ENCODE data around the gene LPCAT1. TPM values are rescaled to one million over a fixed set of nuclear protein-coding genes. Genes with fewer than 3 reads are reported as not detected.

Gene LPCAT1
- total RNA-seq, 5 donors from 2014 or later (not counting 1 experiment from before 2014, with no cell fraction given) = 27.9 to 57.7 (median 50.3) TPM

- Histone ChIP-seq H3K9me3 (no peaks in the 10 kb centered on the region), H3K27me3 (replicated peaks in 1 of 2; ENCODE audit: control insufficient read depth in 2 of 2, extremely low read depth in 1 of 2, insufficient read depth in 2 of 2, low read length in 1 of 2) (no peaks in the 10 kb centered on the region), H3K36me3 (ENCODE audit: control insufficient read depth in 2 of 2, extremely low read depth in 1 of 2, insufficient read depth in 1 of 2, low read length in 1 of 2) (no peaks in the 10 kb centered on the region), H3K4me1 (ENCODE audit: control insufficient read depth in 1 of 2, extremely low read depth in 1 of 2, insufficient read depth in 2 of 2, low read length in 2 of 2) (peaks cover 0 to 24% of the 10 kb centered on the region in 2 experiments), H3K27ac (ENCODE audit: low read length) (no peak overlapping the region), H3K4me3 (ENCODE audit: control insufficient read depth in 1 of 2, extremely low read depth in 1 of 2, low read length in 1 of 2) (no peak overlapping the region)
- Mint-ChIP-seq H3K27me3 (no peaks in the 10 kb centered on the region), H3K4me3 (no peak overlapping the region), H3K9me3 (no peaks in the 10 kb centered on the region), H3K36me3 (no peaks in the 10 kb centered on the region), H3K4me1 (peaks cover 10 to 12% (median 12%) of the 10 kb centered on the region in 3 donors), H3K27ac (no peak overlapping the region)
- no CpG with 5 or more reads among the region's 9 CpGs for WGBS (ENCODE audit: insufficient coverage)
- CTCF ChIA-PET = no interaction called here
- POLR2A ChIA-PET = no interaction called here
- peak in 3 of 35 experiments; percentile 4 to 11 (median 9) for DNase-seq
- no peak for ATAC-seq (replicated peaks in 1 of 4)
Measured at GRCh38 chr5:1526681-1527131, 2.9 kb upstream of the LPCAT1 start.

DNA sequence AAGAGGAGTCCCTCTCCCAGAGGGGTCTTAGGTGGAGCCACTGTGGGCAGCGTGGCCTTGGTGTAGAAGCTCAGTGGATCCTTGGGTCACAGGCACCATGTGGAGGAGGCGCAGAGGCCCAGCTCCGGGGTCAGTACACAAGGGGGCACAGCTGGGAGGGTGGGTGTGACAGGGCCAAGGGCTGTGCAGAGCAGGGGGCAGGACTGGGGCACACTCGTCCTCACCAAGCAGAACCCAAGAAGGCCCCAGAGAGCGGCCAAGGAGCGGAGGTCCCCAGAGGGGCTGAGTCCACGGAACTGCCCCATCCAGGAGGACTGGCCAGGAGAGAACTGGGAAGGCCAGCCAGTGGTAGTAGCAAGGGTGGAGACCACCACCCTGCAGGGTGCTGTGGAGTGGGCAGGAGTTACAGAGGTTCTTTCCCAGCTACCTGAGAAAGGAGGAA lies 2.5 kb upstream of the LPCAT1 start:
- ATAC-seq (replicated peaks in 1 of 4) = no peak
- Mint-ChIP-seq H3K9me3 (no peaks in the 10 kb centered on the region), H3K36me3 (no peaks in the 10 kb centered on the region), H3K27ac (no peak overlapping the region), H3K27me3 (no peaks in the 10 kb centered on the region), H3K4me1 (peaks cover 14 to 17% (median 14%) of the 10 kb centered on the region in 3 donors), H3K4me3 (no peak overlapping the region)
- H3K27ac ChIP-seq (ENCODE audit: low read length) = no peak overlapping the region
- H3K4me1 ChIP-seq (ENCODE audit: control insufficient read depth in 1 of 2, extremely low read depth in 1 of 2, insufficient read depth in 2 of 2, low read length in 2 of 2) = peaks cover 0 to 29% of the 10 kb centered on the region in 2 experiments
- H3K9me3 ChIP-seq = no peaks in the 10 kb centered on the region
- ChIA-PET CTCF (no interaction called here), POLR2A (no interaction called here)
- peak in 3 of 35 experiments; percentile 2 to 14 (median 6) for DNase-seq
- H3K36me3 ChIP-seq (ENCODE audit: control insufficient read depth in 2 of 2, extremely low read depth in 1 of 2, insufficient read depth in 1 of 2, low read length in 1 of 2) = peaks cover 0 to under 1% of the 10 kb centered on the region in 2 donors
- no peak overlapping the region for H3K4me3 ChIP-seq (ENCODE audit: control insufficient read depth in 1 of 2, extremely low read depth in 1 of 2, low read length in 1 of 2)
- H3K27me3 ChIP-seq (replicated peaks in 1 of 2; ENCODE audit: control insufficient read depth in 2 of 2, extremely low read depth in 1 of 2, insufficient read depth in 2 of 2, low read length in 1 of 2) = no peaks in the 10 kb centered on the region
- 100% methylated on average over 5 of the region's 7 CpGs for WGBS (ENCODE audit: insufficient coverage)

DNA sequence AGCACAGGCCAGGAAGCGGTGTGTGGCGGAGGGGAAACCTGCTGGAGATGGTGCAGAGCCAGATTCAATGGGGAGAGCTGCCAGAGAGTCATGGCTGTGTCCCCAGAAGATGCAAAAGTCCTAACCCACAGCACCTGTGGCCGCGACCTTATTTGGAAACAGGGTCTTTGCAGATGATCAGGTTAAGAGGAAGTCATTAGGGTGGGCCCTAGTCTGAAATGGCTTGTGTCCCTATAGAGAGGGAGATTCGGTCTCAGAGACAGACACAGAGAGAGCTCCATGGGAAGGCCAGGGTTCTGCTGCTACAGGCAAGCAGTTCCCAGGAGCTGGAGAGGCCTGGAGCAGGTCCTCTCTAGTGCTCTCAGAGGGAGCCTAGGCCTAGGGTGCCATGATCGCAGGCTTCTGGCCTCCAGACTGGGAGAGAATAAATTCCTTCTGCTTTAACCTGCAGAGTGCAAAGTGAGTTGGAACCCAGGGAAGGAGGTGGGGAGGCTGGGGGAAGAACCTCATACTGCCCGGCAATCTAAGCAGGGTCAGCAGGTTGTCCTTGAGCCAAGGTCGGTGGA lies 1.9 kb upstream of the LPCAT1 start:
- peak in 3 of 35 experiments; percentile 2 to 11 (median 5) for DNase-seq
- POLR2A ChIA-PET = no interaction called here
- peaks cover 14 to 22% (median 17%) of the 10 kb centered on the region in 3 donors for H3K4me1 Mint-ChIP-seq
- no peak overlapping the region for H3K27ac Mint-ChIP-seq
- peak overlapping the region in 1 of 3 donors; percentile 68 for H3K4me3 Mint-ChIP-seq
- CTCF ChIA-PET = no interaction called here
- no peaks in the 10 kb centered on the region for H3K36me3 Mint-ChIP-seq
- H3K27ac ChIP-seq (ENCODE audit: low read length) = no peak overlapping the region
- peaks cover 0 to 31% of the 10 kb centered on the region in 2 experiments for H3K4me1 ChIP-seq (ENCODE audit: control insufficient read depth in 1 of 2, extremely low read depth in 1 of 2, insufficient read depth in 2 of 2, low read length in 2 of 2)
- no peaks in the 10 kb centered on the region for H3K27me3 ChIP-seq (replicated peaks in 1 of 2; ENCODE audit: control insufficient read depth in 2 of 2, extremely low read depth in 1 of 2, insufficient read depth in 2 of 2, low read length in 1 of 2)
- no peak for ATAC-seq (replicated peaks in 1 of 4)
- 95% methylated on average over 5 of the region's 8 CpGs for WGBS (ENCODE audit: insufficient coverage)
- no peaks in the 10 kb centered on the region for H3K27me3 Mint-ChIP-seq
- H3K4me3 ChIP-seq (ENCODE audit: control insufficient read depth in 1 of 2, extremely low read depth in 1 of 2, low read length in 1 of 2) = no peak overlapping the region
- H3K9me3 Mint-ChIP-seq = no peaks in the 10 kb centered on the region
- no peaks in the 10 kb centered on the region for H3K9me3 ChIP-seq
- peaks cover 0 to 4% of the 10 kb centered on the region in 2 donors for H3K36me3 ChIP-seq (ENCODE audit: control insufficient read depth in 2 of 2, extremely low read depth in 1 of 2, insufficient read depth in 1 of 2, low read length in 1 of 2)

- no peak overlapping the region for H3K4me3 ChIP-seq (ENCODE audit: control insufficient read depth in 1 of 2, extremely low read depth in 1 of 2, low read length in 1 of 2)
Measured at GRCh38 chr5:1524799-1525623, 1.3 kb upstream of the LPCAT1 start.

DNA sequence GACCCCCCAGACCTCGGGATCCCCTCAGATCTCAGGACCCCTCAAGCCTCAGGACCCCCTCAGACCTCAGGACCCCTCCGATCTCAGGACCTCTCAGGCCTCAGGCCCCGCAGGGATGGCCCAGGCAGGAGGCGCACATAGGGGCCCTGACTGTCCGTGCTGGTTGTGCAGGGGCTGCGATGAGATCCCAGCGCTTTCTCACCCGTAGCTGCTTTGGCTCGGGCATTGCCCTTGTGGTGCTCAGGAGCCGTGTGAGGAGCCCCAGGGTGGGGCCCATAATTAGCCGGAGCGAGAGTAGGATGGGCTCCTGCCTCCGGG lies 680 bp upstream of the LPCAT1 start:
- Mint-ChIP-seq H3K27me3 (no peaks in the 10 kb centered on the region), H3K36me3 (peaks cover 3% of the 10 kb centered on the region), H3K9me3 (no peaks in the 10 kb centered on the region), H3K27ac (no peak overlapping the region), H3K4me1 (peaks cover 14 to 29% (median 22%) of the 10 kb centered on the region in 3 donors), H3K4me3 (peak overlapping the region; percentile 54 to 68 (median 55))
- H3K27ac ChIP-seq (ENCODE audit: low read length) = peak overlapping the region; percentile 64
- H3K9me3 ChIP-seq = no peaks in the 10 kb centered on the region
- peaks cover 0 to 14% of the 10 kb centered on the region in 2 donors for H3K36me3 ChIP-seq (ENCODE audit: control insufficient read depth in 2 of 2, extremely low read depth in 1 of 2, insufficient read depth in 1 of 2, low read length in 1 of 2)
- ChIA-PET POLR2A (interaction anchor here in 1 of 2 donors (1.1 kb wide), 1 partner anchor 22 kb away, joined by 3 read pairs; no protein-coding TSS in a partner anchor), CTCF (no interaction called here)
- H3K4me1 ChIP-seq (ENCODE audit: control insufficient read depth in 1 of 2, extremely low read depth in 1 of 2, insufficient read depth in 2 of 2, low read length in 2 of 2) = peaks cover 0 to 42% of the 10 kb centered on the region in 2 experiments
- ATAC-seq (replicated peaks in 1 of 4) (no peak), DNase-seq (peak in 2 of 35 experiments; percentile 2 to 22)
- no peaks in the 10 kb centered on the region for H3K27me3 ChIP-seq (replicated peaks in 1 of 2; ENCODE audit: control insufficient read depth in 2 of 2, extremely low read depth in 1 of 2, insufficient read depth in 2 of 2, low read length in 1 of 2)
- H3K4me3 ChIP-seq (ENCODE audit: control insufficient read depth in 1 of 2, extremely low read depth in 1 of 2, low read length in 1 of 2) = peak overlapping the region; percentile 48 to 53
- 83% methylated on average over 13 of the region's 13 CpGs for WGBS (ENCODE audit: insufficient coverage)

More at GRCh38 chr5:1524799-1525623, 1.3 kb upstream of the LPCAT1 start:
- ChIA-PET POLR2A (no interaction called here), CTCF (no interaction called here)
- no peak overlapping the region for H3K27ac Mint-ChIP-seq
- 92% methylated on average over 18 of the region's 20 CpGs for WGBS (ENCODE audit: insufficient coverage)
- DNase-seq (peak in 1 of 35 experiments; percentile 5), ATAC-seq (replicated peaks in 1 of 4) (no peak)
- no peaks in the 10 kb centered on the region for H3K27me3 ChIP-seq (replicated peaks in 1 of 2; ENCODE audit: control insufficient read depth in 2 of 2, extremely low read depth in 1 of 2, insufficient read depth in 2 of 2, low read length in 1 of 2)
- H3K9me3 Mint-ChIP-seq = no peaks in the 10 kb centered on the region
- peaks cover 14 to 25% (median 17%) of the 10 kb centered on the region in 3 donors for H3K4me1 Mint-ChIP-seq
- H3K4me3 Mint-ChIP-seq = peak overlapping the region; percentile 54 to 68 (median 55)
- H3K4me1 ChIP-seq (ENCODE audit: control insufficient read depth in 1 of 2, extremely low read depth in 1 of 2, insufficient read depth in 2 of 2, low read length in 2 of 2) = peaks cover 0 to 36% of the 10 kb centered on the region in 2 experiments
- peaks cover 3% of the 10 kb centered on the region for H3K36me3 Mint-ChIP-seq
- peaks cover 0 to 9% of the 10 kb centered on the region in 2 donors for H3K36me3 ChIP-seq (ENCODE audit: control insufficient read depth in 2 of 2, extremely low read depth in 1 of 2, insufficient read depth in 1 of 2, low read length in 1 of 2)
- no peaks in the 10 kb centered on the region for H3K27me3 Mint-ChIP-seq
- no peaks in the 10 kb centered on the region for H3K9me3 ChIP-seq
- H3K27ac ChIP-seq (ENCODE audit: low read length) = no peak overlapping the region

GRCh38 chr5:1523480-1523792 lies 324 bp downstream of the LPCAT1 start:
- H3K27ac Mint-ChIP-seq = no peak overlapping the region
- ATAC-seq (replicated peaks in 1 of 4) (peak; percentile 59 to 71 (median 66)), DNase-seq (peak in 2 of 35 experiments; percentile 20 to 32)
- CTCF ChIA-PET = no interaction called here
- H3K27ac ChIP-seq (ENCODE audit: low read length) = no peak overlapping the region
- H3K4me3 Mint-ChIP-seq = peak overlapping the region; percentile 45 to 85 (median 52)
- H3K4me1 ChIP-seq (ENCODE audit: control insufficient read depth in 1 of 2, extremely low read depth in 1 of 2, insufficient read depth in 2 of 2, low read length in 2 of 2) = peaks cover 0 to 50% of the 10 kb centered on the region in 2 experiments
- H3K36me3 ChIP-seq (ENCODE audit: control insufficient read depth in 2 of 2, extremely low read depth in 1 of 2, insufficient read depth in 1 of 2, low read length in 1 of 2) = peaks cover 9 to 17% of the 10 kb centered on the region in 2 donors
- POLR2A ChIA-PET = interaction anchor here (0.6 to 1.1 kb wide), 2 partner anchors 11 to 21 kb away, joined by 3 read pairs; no protein-coding TSS in a partner anchor
- no peaks in the 10 kb centered on the region for H3K9me3 ChIP-seq
- no peaks in the 10 kb centered on the region for H3K9me3 Mint-ChIP-seq
- H3K4me3 ChIP-seq (ENCODE audit: control insufficient read depth in 1 of 2, extremely low read depth in 1 of 2, low read length in 1 of 2) = peak overlapping the region; percentile 48 to 62
- H3K27me3 ChIP-seq (replicated peaks in 1 of 2; ENCODE audit: control insufficient read depth in 2 of 2, extremely low read depth in 1 of 2, insufficient read depth in 2 of 2, low read length in 1 of 2) = no peaks in the 10 kb centered on the region
- under 1% methylated on average over 48 of the region's 48 CpGs for WGBS (ENCODE audit: insufficient coverage)
- H3K4me1 Mint-ChIP-seq = peaks cover 14 to 39% (median 32%) of the 10 kb centered on the region in 3 donors
- peaks cover 8% of the 10 kb centered on the region for H3K36me3 Mint-ChIP-seq
- no peaks in the 10 kb centered on the region for H3K27me3 Mint-ChIP-seq

Data from T-cell (primary cell).